ENCODE measurements around the gene PRR36. TPM values are rescaled to one million over a fixed set of nuclear protein-coding genes. Genes with fewer than 3 reads are reported as not detected.

The PRR36 gene
- total RNA-seq, 2 experiments from 2014 or later, result 0.20 TPM; not detected in 1

DNA sequence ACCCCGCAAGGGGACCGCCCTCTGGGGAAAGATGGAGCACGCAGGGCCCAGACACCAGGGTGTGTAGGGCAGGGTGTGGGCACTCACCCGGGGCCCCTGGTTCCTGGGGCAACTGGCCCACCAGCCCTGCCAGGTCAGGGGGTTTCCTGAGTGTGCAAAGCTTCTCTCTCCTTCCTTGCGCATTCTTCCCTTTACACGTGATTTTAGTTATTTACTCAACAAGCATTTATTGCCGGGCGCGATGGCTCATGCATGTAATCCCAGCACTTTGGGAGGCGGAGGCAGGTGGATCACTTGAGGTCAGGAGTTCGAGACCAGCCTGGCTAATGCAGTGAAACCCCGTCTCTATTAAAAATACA, 20.4 kb downstream of the PRR36 start:
- CTCF ChIA-PET, result interaction anchor here (0.6 to 2.1 kb wide), 4 partner anchors 8 to 91 kb away, joined by 3 to 22 read pairs (median 7); no protein-coding TSS in a partner anchor
- POLR2A ChIA-PET, result interaction anchor here (1.1 kb wide), 1 partner anchor 31 kb away, joined by 3 read pairs; no protein-coding TSS in a partner anchor
- ATAC-seq (peak; percentile 10), DNase-seq (no peak)
- Mint-ChIP-seq H3K27me3 (peaks cover 4% of the 10 kb centered on the region), H3K27ac (no peak overlapping the region), H3K36me3 (ENCODE audit: low read depth) (no peaks in the 10 kb centered on the region), H3K4me3 (no peak overlapping the region), H3K4me1 (ENCODE audit: low read depth) (peaks cover 5% of the 10 kb centered on the region), H3K9me3 (no peaks in the 10 kb centered on the region)
- intact Hi-C loops (cut with micrococcal nuclease), result loop anchor here (10.0 kb wide), 1 partner anchor 71 kb away; the partner anchor contains the start of genes CTXN1 and SNAPC2
- TF ChIP-seq, protein P1, sequence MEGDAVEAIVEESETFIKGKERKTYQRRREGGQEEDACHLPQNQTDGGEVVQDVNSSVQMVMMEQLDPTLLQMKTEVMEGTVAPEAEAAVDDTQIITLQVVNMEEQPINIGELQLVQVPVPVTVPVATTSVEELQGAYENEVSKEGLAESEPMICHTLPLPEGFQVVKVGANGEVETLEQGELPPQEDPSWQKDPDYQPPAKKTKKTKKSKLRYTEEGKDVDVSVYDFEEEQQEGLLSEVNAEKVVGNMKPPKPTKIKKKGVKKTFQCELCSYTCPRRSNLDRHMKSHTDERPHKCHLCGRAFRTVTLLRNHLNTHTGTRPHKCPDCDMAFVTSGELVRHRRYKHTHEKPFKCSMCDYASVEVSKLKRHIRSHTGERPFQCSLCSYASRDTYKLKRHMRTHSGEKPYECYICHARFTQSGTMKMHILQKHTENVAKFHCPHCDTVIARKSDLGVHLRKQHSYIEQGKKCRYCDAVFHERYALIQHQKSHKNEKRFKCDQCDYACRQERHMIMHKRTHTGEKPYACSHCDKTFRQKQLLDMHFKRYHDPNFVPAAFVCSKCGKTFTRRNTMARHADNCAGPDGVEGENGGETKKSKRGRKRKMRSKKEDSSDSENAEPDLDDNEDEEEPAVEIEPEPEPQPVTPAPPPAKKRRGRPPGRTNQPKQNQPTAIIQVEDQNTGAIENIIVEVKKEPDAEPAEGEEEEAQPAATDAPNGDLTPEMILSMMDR (IDR thresholded peaks at IDR 0.05), result no peak

DNA sequence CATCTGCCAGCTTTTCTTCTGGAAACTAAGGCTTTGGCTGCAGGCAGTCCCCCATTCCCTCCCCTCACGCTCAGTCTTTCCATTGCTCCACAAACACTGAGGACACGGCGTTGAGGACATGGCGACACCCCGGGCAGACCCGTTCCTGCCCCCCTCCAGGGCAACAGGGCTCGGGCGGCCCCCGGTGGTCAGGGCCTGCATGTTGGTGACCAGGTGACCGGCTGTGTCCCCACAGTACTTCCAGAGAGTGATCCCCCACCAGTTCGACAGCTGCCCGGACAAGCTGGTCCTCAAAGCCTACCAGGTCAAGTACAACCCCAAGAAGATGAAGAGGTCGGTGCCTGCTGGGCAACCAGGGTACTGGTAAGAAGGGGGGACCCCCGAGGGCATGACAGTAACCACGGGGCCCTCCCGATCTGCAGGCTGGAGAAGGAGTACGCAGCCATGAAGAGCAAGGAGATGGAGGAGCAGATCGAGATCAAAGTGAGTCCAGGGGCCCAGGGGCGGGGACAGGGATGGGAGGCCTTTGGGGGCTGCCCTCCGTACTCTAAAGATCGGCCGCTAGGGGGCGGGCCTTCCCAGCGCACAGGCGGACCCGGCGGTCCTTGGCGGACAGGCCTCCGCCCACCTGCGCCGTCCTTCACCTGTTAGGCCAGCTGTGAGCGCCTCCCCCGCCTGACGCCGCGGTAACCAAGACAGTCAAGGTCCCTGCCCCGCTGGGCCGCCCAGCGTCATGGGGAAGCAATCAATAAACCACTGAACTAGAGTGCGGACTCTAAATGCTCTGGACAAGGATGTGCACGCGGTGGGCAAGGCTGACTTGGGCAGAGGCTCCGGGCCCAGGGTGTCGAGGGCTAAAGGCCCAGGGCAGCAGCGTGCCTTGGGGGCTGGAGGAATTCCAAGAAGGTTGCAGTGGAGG, 21.1 kb downstream of the PRR36 start:
- ChIA-PET POLR2A (no interaction called here), CTCF (interaction anchor here (0.6 to 2.1 kb wide), 17 partner anchors 8 to 276 kb away, joined by 3 to 22 read pairs (median 4); partner anchors contain the start of genes TIMM44 and TRAPPC5)
- Mint-ChIP-seq H3K9me3 (no peaks in the 10 kb centered on the region), H3K36me3 (ENCODE audit: low read depth) (no peaks in the 10 kb centered on the region), H3K27me3 (peaks cover 2% of the 10 kb centered on the region), H3K27ac (no peak overlapping the region), H3K4me1 (ENCODE audit: low read depth) (peaks cover 5% of the 10 kb centered on the region), H3K4me3 (no peak overlapping the region)
- intact Hi-C loops (cut with micrococcal nuclease), result loop anchor here (10.0 kb wide), 1 partner anchor 72 kb away; the partner anchor contains the start of genes CTXN1 and SNAPC2
- peak; percentile 97 for ATAC-seq
- TF ChIP-seq, protein P1 (IDR thresholded peaks at IDR 0.05), result peak; percentile 98
- DNase-seq, result peak; percentile 85

DNA sequence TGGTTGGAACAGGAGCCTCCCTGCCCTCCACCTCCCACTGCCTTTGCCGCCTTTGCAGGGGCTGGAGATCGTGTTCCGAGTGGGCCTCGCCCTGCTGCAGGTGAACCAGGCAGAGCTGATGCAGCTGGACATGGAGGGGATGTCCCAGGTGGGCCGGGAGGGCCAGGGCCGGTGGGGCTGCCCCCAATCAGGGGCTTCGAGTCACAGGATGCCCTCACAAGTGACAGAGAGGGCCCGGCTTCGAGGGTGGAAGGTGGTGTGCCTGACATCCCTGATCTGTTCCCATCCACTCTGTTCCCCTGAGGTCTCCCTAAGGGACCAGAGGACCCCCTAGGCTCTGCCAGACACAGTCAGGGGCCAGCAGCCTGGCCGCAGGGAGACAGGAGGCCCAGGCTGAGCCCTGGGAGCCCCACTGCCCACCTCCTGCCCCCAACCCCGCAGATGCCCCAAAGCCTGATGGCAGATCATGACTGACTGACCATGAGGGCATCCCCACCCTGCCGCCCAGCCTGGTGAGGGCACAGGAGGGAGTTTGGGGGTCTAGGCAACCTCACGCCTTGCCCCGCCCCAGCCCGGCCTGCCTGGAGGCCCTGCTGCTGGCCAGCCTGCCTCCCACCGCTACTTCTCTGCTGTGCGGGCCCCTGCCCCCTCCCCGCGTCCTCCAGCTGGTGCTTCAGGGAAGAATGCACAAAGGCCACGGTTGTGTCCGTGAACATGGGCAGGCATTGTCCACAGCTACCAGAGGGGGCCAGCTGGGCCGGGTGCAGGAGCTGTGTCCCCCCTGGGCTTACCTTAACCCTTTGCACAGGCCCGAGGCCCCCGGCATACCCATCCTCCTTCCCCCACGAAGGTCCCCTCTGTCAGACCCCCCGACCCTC, 22.3 kb downstream of the PRR36 start:
- POLR2A ChIA-PET, result no interaction called here
- H3K4me1 Mint-ChIP-seq (ENCODE audit: low read depth), result peaks cover 5% of the 10 kb centered on the region
- intact Hi-C loops (cut with micrococcal nuclease), result loop anchor here (10.0 kb wide), 1 partner anchor 73 kb away; the partner anchor contains the start of genes CTXN1 and SNAPC2

DNA sequence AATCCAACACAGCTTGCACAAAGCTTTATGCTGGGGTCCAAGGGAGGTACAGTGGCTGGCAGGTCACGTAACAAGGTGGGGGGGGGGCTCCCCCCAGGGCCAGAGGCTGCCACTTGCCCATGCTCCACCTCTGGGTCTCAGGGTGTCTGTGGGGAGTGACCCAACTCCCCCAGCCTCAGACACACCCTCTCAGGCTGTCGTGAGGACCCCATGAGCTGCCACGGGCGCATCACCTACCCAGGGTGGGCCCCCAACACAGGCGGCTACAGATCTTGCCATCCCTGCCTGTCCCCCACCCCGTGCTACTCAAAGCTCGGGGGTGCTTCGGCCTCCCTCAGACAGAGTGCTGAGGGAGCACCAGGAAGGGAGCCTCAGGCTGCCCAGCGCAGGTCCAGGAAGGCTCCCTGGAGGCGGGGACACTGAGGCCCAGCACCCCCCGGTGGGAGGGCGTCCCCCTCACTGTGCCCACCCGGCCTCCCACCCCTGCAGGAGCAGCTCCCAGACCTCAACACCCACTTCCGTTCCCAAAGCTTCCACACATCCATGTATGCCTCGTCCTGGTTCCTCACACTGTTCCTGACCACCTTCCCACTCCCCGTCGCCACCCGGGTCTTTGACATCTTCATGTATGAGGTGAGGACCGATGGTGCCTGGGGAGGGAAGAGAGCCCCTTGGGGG, 23.1 kb downstream of the PRR36 start:
- ATAC-seq, result no peak
- H3K9me3 Mint-ChIP-seq, result no peaks in the 10 kb centered on the region
- H3K27ac Mint-ChIP-seq, result no peak overlapping the region
- ChIA-PET CTCF (no interaction called here), POLR2A (no interaction called here)
- H3K36me3 Mint-ChIP-seq (ENCODE audit: low read depth), result no peaks in the 10 kb centered on the region
- intact Hi-C loops (cut with micrococcal nuclease), result loop anchor here (10.0 kb wide), 1 partner anchor 74 kb away; the partner anchor contains the start of genes CTXN1 and SNAPC2
- H3K4me1 Mint-ChIP-seq (ENCODE audit: low read depth), result peaks cover 5% of the 10 kb centered on the region
- no peak for DNase-seq
- TF ChIP-seq, protein P1 (IDR thresholded peaks at IDR 0.05), result no peak
- peaks cover 2% of the 10 kb centered on the region for H3K27me3 Mint-ChIP-seq
- H3K4me3 Mint-ChIP-seq, result no peak overlapping the region

More for the DNA sequence above, 22.3 kb downstream of the PRR36 start:
- H3K9me3 Mint-ChIP-seq, result no peaks in the 10 kb centered on the region
- CTCF ChIA-PET, result interaction anchor here (0.6 to 2.1 kb wide), 14 partner anchors 10 to 274 kb away, joined by 3 to 22 read pairs (median 4); partner anchors contain the start of genes TIMM44 and TRAPPC5
- no peak for ATAC-seq
- H3K27ac Mint-ChIP-seq, result no peak overlapping the region
- TF ChIP-seq, protein P1 (IDR thresholded peaks at IDR 0.05), result no peak
- no peak for DNase-seq
- no peaks in the 10 kb centered on the region for H3K36me3 Mint-ChIP-seq (ENCODE audit: low read depth)
- no peak overlapping the region for H3K4me3 Mint-ChIP-seq
- H3K27me3 Mint-ChIP-seq, result peaks cover 2% of the 10 kb centered on the region
